K562 (cell line): Measurements from ENCODE around the gene LMAN2.

Experiments used
- CBFB ChIP-seq: sonication (generic); formaldehyde crosslinking; IDR thresholded peaks from 2 replicates; pipeline ENCODE4 v1.4.0; 2020; ENCODE audit warnings: mild to moderate bottlenecking, missing genetic modification reagents
- MEF2D ChIP-seq: conservative IDR thresholded peaks from 2 replicates; pipeline ENCODE4 v1.6.1; 2016; ENCODE audit warnings: low read depth, missing genetic modification characterization, missing compliant biosample characterization
- MYC ChIP-seq, 2 experiments: fragments of 250-450 bp in 1 of 2; sonication (Bioruptor Pico) in 1 of 2; IDR thresholded peaks; 2 replicates each; pipeline versions ENCODE4 v1.5.1 to v1.6.1; 2012 to 2021; ENCODE audit warnings: low read depth in 2 of 2, borderline replicate concordance in 1 of 2, improper control_type of control experiment in 1 of 2, low read length in 1 of 2, mild to moderate bottlenecking in 1 of 2, moderate library complexity in 1 of 2
- POLR2AphosphoS5 ChIP-seq: IDR thresholded peaks from 2 replicates; pipeline ENCODE4 v1.6.1; 2011; ENCODE audit warnings: mild to moderate bottlenecking, low read depth, low read length, moderate library complexity; ENCODE audit not compliant: control insufficient read depth, insufficient read depth
- POLR2H ChIP-seq: IDR thresholded peaks from 2 replicates; pipeline ENCODE4 v1.6.1; 2016; ENCODE audit warnings: missing genetic modification characterization, low read depth, mild to moderate bottlenecking, control low read depth, missing compliant biosample characterization, moderate library complexity
- TCF7L2 ChIP-seq: fragments of 150-350 bp; IDR thresholded peaks from 2 replicates; pipeline ENCODE4 v1.6.1; 2016; ENCODE audit warnings: low read depth, mild to moderate bottlenecking, low read length, moderate library complexity
- TF ChIP-seq, protein P1 (sequence below): fragments of 450-650 bp; formaldehyde crosslinking; IDR thresholded peaks from 2 replicates; pipeline ENCODE4 v1.4.0; 2022; ENCODE audit warnings: missing genetic modification characterization
- TF ChIP-seq, protein P2 (sequence below): fragments of 250-450 bp; sonication (Bioruptor Pico); IDR thresholded peaks from 2 replicates; pipeline ENCODE4 v1.8.0; 2022; ENCODE audit warnings: moderate library complexity, mild to moderate bottlenecking, inconsistent platforms
- TF ChIP-seq, protein P3 (sequence below): sonication (generic); formaldehyde crosslinking; IDR thresholded peaks from 2 replicates; pipeline ENCODE4 v1.8.0; 2023; ENCODE audit warnings: mild to moderate bottlenecking, missing genetic modification reagents
- TF ChIP-seq, protein P4 (sequence below): sonication (generic); formaldehyde crosslinking; IDR thresholded peaks from 2 replicates; pipeline ENCODE4 v1.8.0; 2022; ENCODE audit warnings: mild to moderate bottlenecking, missing genetic modification reagents

DNA sequence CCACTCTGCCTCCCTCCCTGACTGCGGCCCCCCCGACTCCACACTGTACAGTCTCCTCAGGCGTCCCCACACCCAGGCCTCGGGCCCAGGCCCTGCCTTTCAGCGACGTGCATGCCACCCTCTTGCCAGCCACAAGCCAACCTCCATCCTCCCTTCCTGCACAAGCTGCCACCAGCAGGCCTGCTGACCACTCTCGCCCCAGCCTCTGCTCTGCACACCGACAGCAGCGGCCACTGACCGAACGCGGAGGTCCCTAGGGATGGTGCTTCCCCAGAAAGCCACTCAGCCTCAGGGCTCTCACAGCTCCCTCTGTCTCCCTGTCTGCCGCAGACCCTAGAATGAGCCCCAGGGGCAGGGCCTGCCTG, 18.6 kb downstream of the LMAN2 start:
- TF ChIP-seq CBFB (CRISPR knock-in tag) (no peak), MYC (IDR thresholded peaks at IDR 0.05; ENCODE audit: low read depth, low read length) (no peak), MYC (CRISPR knock-in tag; IDR thresholded peaks at IDR 0.05; ENCODE audit: borderline replicate concordance, low read depth) (no peak), POLR2AphosphoS5 (no peak), MEF2D (no peak), POLR2H (tag) (no peak), TCF7L2 (no peak)
- TF ChIP-seq, protein P1, sequence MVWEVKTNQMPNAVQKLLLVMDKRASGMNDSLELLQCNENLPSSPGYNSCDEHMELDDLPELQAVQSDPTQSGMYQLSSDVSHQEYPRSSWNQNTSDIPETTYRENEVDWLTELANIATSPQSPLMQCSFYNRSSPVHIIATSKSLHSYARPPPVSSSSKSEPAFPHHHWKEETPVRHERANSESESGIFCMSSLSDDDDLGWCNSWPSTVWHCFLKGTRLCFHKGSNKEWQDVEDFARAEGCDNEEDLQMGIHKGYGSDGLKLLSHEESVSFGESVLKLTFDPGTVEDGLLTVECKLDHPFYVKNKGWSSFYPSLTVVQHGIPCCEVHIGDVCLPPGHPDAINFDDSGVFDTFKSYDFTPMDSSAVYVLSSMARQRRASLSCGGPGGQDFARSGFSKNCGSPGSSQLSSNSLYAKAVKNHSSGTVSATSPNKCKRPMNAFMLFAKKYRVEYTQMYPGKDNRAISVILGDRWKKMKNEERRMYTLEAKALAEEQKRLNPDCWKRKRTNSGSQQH: no peak
- TF ChIP-seq, protein P2, sequence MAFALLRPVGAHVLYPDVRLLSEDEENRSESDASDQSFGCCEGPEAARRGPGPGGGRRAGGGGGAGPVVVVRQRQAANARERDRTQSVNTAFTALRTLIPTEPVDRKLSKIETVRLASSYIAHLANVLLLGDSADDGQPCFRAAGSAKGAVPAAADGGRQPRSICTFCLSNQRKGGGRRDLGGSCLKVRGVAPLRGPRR (CRISPR knock-in tag): no peak
- TF ChIP-seq, protein P3, sequence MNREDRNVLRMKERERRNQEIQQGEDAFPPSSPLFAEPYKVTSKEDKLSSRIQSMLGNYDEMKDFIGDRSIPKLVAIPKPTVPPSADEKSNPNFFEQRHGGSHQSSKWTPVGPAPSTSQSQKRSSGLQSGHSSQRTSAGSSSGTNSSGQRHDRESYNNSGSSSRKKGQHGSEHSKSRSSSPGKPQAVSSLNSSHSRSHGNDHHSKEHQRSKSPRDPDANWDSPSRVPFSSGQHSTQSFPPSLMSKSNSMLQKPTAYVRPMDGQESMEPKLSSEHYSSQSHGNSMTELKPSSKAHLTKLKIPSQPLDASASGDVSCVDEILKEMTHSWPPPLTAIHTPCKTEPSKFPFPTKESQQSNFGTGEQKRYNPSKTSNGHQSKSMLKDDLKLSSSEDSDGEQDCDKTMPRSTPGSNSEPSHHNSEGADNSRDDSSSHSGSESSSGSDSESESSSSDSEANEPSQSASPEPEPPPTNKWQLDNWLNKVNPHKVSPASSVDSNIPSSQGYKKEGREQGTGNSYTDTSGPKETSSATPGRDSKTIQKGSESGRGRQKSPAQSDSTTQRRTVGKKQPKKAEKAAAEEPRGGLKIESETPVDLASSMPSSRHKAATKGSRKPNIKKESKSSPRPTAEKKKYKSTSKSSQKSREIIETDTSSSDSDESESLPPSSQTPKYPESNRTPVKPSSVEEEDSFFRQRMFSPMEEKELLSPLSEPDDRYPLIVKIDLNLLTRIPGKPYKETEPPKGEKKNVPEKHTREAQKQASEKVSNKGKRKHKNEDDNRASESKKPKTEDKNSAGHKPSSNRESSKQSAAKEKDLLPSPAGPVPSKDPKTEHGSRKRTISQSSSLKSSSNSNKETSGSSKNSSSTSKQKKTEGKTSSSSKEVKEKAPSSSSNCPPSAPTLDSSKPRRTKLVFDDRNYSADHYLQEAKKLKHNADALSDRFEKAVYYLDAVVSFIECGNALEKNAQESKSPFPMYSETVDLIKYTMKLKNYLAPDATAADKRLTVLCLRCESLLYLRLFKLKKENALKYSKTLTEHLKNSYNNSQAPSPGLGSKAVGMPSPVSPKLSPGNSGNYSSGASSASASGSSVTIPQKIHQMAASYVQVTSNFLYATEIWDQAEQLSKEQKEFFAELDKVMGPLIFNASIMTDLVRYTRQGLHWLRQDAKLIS: no peak
- TF ChIP-seq, protein P4, sequence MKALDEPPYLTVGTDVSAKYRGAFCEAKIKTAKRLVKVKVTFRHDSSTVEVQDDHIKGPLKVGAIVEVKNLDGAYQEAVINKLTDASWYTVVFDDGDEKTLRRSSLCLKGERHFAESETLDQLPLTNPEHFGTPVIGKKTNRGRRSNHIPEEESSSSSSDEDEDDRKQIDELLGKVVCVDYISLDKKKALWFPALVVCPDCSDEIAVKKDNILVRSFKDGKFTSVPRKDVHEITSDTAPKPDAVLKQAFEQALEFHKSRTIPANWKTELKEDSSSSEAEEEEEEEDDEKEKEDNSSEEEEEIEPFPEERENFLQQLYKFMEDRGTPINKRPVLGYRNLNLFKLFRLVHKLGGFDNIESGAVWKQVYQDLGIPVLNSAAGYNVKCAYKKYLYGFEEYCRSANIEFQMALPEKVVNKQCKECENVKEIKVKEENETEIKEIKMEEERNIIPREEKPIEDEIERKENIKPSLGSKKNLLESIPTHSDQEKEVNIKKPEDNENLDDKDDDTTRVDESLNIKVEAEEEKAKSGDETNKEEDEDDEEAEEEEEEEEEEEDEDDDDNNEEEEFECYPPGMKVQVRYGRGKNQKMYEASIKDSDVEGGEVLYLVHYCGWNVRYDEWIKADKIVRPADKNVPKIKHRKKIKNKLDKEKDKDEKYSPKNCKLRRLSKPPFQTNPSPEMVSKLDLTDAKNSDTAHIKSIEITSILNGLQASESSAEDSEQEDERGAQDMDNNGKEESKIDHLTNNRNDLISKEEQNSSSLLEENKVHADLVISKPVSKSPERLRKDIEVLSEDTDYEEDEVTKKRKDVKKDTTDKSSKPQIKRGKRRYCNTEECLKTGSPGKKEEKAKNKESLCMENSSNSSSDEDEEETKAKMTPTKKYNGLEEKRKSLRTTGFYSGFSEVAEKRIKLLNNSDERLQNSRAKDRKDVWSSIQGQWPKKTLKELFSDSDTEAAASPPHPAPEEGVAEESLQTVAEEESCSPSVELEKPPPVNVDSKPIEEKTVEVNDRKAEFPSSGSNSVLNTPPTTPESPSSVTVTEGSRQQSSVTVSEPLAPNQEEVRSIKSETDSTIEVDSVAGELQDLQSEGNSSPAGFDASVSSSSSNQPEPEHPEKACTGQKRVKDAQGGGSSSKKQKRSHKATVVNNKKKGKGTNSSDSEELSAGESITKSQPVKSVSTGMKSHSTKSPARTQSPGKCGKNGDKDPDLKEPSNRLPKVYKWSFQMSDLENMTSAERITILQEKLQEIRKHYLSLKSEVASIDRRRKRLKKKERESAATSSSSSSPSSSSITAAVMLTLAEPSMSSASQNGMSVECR (CRISPR knock-in tag): no peak
